ENCODE results near the gene RPL37.
"Not testable (repeated sequence)": the region's sequence is repeated elsewhere in the genome, so short reads cannot be mapped to it uniquely, and the experiment has no call there.

RPL37 gene

DNA sequence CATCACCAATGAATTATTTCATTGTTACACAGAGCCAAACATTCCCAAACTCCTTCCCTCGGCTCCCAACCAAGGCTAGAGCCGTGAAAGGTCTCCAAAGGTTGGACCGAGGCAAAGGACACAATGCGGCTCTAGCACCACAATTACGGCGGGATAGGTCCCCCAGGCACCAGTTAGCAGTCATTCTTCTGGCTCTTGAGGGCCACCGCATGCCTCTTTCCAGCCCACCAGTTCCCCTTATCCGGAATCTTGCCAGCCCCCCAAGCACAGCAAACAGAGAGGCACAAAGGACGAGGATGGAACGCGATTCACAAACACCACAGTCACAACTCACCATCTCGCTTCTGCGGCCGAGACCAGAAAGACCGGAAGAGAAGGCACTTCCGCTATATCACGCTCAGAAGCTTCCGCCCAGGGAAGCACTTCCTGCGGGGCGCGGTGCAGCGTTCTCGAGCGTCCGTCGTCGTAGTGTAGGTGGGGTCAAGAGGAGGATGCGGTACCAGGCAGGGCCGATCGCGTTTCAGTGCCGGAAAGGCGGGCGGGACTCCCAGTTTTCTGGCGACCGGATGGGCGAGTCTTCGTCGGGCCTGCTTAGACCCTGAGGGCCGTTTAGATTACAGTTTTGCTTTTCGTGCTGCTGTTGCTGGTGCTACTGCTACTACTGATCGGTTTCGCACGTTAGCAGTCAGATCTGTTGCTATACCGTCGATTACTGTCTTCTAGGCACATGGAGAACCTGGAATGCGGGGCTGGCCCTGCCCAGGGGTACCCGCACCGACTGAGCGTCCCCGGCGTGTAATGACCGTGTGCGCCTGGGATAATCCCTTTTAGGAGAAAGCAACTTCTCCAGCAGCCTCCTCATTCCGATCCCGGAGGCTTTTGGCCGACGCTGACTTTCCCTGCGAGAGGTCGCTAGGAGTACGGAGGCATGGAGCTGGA is at the start of gene RPL37:
Gene RPL37 (minus strand): TSS at position 374 of the 939 bp plus-strand sequence. CDS start 37 bp downstream, at position 337.
- peak; percentile 91 for DNase-seq (ENCODE audit: low spot score)

- DNase-seq (ENCODE audit: low spot score), result not testable (repeated sequence)
These were observed 48.0 kb upstream of the RPL37 start for GRCh38 chr5:40883051-40883450.

DNA sequence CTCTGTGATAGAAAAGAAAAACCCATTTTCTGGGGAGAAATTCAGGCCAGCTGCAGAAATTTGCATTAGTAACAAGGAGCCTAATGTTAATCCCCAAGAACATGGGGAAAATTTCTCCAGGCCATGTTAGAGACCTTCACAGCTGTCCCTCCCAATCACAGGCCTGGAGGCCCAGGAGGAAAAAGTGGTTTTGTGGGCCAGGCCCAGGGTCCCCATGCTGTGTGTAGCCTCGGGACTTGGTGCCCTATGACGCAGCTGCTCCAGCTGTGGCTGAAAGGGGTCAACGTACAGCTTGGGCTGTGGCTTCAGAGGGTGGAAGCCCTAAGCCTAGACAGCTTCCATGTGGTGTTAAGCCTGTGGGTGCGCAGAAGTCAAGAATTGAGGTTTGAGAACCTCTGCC is 47.3 kb upstream of the RPL37 start:
- no peak for DNase-seq (ENCODE audit: low spot score)

DNA sequence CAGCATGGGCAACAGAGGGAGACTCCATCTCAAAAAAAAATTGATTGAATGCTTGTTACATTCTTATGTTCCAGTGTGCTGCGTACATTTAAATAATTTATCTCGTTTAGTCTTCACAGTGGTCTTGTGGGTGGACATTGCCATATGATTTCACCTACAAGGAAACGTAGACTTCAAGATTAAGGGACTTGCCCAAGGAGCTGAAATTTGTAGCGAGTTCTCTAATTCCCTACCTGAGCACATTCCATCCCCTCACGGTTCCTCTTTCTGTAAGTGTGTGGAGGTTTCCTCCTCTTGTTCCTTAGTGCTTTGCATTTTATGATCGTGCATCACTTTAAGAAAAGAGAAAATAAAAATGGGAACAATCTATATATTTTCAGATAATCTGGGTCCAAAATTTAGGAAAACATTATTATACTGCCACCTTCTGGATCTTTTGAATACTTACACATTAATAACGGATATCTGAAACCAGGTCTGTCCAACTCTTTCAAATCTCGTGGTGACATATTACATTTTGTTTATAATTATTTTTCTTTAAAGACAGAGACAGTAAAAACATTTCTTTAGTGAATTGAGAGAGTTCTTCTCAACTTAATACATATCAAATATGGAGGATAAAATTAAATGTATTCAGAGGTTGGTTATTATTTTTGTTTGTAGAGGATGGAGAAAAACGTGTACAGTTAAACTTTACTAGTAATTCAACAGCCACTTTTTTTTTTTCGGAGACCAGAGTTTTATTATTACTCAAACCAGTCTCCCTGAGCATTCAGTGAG is 44.3 kb upstream of the RPL37 start:
- DNase-seq (ENCODE audit: low spot score), result no peak

GRCh38 chr5:40877371-40877988 is 42.5 kb upstream of the RPL37 start:
- DNase-seq (ENCODE audit: low spot score), result no peak

DNA sequence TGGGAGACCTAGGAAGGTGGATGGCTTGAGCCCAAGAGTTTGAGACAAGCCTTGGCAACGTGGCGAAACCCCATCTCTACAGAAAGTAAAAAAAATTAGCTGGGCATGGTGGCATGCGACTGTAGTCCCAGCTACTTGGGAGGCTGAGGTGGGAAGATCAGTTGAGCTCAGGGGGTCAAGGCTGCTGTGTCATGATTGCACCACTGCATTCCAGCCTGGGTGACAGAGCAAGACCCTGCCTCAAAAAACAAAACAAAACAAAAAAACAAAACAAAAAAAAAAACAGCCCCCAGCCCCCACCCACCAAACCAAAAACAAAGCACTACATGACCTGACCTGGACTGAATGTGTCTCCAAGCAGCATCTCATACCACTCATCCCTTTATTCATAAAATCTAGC is 40.9 kb upstream of the RPL37 start:
- DNase-seq (ENCODE audit: low spot score), result no peak

GRCh38 chr5:40873286-40873880 is 38.4 kb upstream of the RPL37 start:
- no peak for DNase-seq (ENCODE audit: low spot score)

DNA sequence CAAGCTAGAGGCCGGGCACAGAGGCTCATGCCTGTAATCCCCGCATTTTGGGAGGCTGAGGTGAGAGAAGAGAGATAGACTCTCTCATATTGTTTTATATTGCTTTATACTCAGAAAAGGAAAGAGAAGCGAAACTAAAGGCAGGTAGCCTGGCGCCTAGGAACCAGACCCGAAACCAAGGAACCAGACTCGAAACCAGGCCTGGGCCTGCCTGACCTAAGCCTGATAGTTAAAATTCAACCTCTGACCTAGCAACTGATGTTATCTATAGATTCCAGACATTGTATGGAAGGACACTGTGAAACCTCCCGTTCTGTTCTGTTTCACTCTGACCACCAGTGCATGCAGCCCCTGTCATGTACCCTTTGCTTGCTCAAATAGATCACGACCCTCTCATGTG is 37.2 kb upstream of the RPL37 start:
- DNase-seq (ENCODE audit: low spot score), result not testable (repeated sequence)

GRCh38 chr5:40871177-40871576 is 36.2 kb upstream of the RPL37 start:
- no peak for DNase-seq (ENCODE audit: low spot score)

GRCh38 chr5:40869384-40869783 is 34.4 kb upstream of the RPL37 start:
- DNase-seq (ENCODE audit: low spot score), result no peak

- no peak for DNase-seq (ENCODE audit: low spot score)
These were observed 31.8 kb upstream of the RPL37 start for GRCh38 chr5:40866844-40867243.

- not testable (repeated sequence) for DNase-seq (ENCODE audit: low spot score)
These were observed 30.0 kb upstream of the RPL37 start for GRCh38 chr5:40865004-40865403.

DNA sequence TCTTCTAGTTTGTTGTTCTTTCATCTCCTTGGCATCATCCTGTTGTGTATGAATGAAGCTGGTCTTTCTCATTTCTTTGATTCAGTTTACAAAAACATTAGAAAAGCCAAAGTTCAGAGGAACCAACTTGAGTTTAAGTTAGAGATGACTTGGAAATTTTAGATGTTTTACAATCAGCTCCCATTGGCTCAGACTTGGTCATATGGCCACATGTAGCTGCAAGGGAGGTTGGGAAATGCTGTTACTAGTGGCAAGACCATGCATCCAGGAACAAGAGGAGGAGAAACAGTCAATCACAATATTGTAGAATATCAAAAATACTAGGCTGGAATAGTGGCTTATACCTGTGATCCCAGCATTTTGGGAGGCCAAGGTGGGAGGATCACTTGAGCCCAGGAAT is 25.7 kb upstream of the RPL37 start:
- no peak for DNase-seq (ENCODE audit: low spot score)

DNA sequence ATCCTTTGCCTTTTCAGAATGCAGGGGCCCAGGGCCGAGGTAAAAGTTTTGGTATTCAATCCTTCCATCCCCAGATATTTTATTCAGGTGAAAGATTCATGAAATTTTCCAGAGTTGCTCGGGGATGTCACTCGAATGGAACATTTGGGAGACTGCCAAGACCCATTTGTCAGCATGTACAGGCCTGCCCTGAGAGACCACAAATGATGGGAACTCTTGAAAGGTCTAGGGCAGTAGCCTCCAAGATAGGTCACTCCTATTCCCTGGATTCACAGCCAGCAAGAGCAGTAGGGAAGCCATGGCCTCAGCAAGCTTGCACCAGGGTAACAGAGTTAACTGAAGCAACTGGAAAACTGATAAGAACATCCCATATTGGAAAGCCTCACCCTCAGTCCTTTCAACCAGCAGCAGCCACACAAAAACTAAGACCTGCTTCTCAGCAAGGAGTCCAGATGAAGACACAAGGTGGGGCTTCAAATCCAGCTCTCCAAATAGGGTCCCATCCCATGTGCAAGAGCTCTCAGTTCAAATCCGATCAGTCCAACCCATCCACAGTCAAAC is 18.7 kb upstream of the RPL37 start:
- no peak for DNase-seq (ENCODE audit: low spot score)

GRCh38 chr5:40847525-40847924 is 12.5 kb upstream of the RPL37 start:
- no peak for DNase-seq (ENCODE audit: low spot score)

DNA sequence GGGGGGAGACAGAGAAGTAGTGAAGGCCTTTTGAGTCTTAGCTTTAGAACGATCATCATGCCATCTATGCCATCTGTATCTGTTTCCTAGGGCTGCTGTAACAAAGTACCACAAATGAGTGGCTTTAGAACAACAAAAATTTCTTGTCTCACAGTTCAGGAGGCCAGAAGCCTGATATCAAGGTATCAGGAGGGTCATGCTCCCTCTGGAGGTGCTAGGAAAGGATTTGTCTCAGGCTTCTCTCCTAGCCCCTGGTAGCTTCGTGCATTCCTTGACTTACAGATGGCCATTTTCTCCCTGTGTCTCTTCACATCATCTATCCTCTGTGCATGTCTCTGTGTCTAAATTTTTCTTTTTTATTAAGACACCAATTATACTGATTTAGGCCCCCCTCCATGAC is 11.3 kb upstream of the RPL37 start:
- DNase-seq (ENCODE audit: low spot score), result no peak

DNA sequence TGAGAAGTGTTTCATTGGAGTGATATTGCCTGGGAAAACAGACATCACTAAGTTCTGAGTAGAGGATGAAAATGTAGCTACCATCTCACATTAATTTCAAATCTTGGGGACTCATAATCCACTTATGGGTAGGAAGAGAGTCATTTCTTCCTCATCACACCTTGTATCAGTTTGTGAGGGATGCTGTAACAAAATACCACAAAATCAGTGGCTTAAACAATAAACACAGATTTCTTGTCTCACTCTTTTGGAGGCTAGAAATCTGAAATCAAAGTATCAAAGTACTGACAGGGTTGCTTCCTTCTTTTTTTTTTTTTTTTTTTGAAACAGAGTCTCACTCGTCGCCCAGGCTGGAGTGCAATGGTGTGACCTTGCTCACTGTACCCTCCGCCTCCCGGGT is 9.5 kb upstream of the RPL37 start:
- no peak for DNase-seq (ENCODE audit: low spot score)

GRCh38 chr5:40842351-40842750 is 7.3 kb upstream of the RPL37 start:
- no peak for DNase-seq (ENCODE audit: low spot score)

GRCh38 chr5:40841068-40841805 is 6.2 kb upstream of the RPL37 start, which contains the start of gene CARD6:
Gene CARD6 (plus strand): TSS chr5:40841367. CDS start chr5:40841383, 16 bp downstream.
- DNase-seq (ENCODE audit: low spot score), result no peak

DNA sequence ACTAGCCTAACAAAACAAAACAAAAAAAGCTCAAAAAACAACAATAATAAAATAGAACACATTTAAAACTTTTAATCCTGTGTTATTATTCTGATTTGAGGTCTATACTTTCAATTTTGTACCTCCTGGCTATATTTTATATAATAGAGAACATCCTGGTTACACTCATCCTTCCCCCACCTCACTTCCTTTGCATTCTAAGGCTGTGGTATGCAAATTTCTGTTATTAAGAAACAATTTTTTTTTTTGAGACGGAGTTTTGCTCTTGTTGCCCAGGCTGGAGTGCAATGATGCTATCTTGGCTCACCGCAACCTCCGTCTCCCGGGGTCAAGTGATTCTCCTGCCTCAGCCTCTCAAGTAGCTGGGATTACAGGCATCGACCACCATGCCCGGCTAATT is 3.1 kb upstream of the RPL37 start:
- DNase-seq (ENCODE audit: low spot score), result peak; percentile 9

- peak; percentile 31 for DNase-seq (ENCODE audit: low spot score)
These were observed 602 bp downstream of the RPL37 start for GRCh38 chr5:40834391-40834848.
